SK-N-DZ (cell line): ENCODE results near the gene CCBE1.

Experiments
- DNase-seq: peaks from one replicate; pipeline ENCODE4 v3.0.0-alpha.2; 2015; ENCODE audit warnings: low spot score

Gene CCBE1

GRCh38 chr18:59570796-59571195, 126.4 kb downstream of the CCBE1 start:
- no peak for DNase-seq

GRCh38 chr18:59570101-59570775, 127.0 kb downstream of the CCBE1 start:
- peak; percentile 82 for DNase-seq

DNA sequence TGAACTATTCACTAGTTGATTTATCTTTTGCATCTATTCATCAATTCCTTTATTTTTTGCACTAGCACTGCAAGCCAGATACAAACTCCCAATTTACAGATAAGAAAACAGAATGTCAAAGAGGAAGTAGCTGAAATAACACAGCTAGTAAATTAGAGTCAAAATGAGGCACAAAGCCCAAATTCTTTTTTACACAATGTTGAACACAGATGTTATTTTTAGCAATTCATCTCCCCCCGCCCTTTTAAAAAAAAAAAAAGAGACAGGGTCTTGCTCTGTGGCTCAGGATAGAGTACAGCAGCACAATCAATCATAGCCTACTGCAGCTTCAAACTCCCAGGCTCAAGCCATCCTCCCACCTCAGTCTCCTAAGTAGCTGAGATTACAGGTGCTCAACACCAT, 127.8 kb downstream of the CCBE1 start:
- peak; percentile 16 for DNase-seq

DNA sequence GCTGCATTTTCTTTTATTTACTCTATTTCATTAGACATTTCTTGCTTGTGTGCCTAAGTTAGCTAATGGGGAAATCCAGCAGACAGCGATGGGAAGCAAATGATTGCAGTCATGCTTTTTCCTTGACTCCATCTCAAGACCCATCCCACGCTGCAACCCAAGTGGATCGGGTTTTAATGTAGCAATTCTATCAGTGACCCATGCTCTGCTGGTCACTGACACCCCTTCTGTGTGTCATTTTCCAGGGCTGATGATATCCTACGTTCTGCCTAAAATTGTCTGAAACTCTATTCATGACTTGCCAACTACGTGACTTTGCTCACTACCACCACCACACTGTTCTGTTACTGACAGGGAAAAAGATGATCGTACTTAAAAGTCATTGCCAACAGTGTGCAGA, 129.8 kb downstream of the CCBE1 start:
- DNase-seq, result no peak

DNA sequence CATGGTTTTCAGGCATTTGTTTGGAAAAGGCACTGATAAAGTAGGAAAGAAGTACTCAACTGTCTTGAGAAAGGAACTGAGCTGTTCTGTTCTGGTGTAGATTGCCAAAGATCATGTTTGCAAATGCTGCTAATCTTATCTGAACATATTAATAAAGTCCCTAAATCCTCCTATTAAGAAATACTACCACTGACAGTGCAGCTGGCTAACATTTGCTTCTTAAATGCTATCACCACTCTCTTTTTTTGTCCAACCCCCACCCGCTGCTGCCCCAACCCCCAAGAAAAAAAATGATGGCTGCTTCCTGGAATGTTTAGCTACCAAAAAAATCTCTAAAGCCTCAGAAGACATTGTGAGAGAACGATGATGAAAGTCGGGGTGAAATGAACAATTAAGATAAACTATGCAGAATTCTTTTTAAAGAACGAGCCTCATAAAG, 130.7 kb downstream of the CCBE1 start:
- no peak for DNase-seq

- DNase-seq, result no peak
These were observed 131.3 kb downstream of the CCBE1 start for GRCh38 chr18:59565957-59566356.

DNA sequence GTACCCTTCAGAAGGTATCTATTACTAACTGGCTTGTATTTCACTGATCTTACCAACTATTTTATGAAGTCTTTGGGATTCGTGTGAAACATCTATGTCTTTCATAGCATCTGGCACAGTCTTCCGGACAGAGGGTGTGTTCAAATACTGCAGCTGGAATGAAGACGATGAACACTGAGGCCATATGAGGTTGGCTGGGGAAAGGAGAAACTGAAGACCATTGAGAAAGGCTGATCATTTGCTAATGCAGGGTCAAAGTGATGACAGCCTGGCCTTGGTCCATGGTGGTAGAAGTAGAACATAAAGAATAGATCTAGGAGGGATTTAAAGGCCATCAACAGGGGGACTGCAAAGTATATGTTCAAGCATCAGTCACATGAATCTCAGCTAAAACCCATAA, 132.7 kb downstream of the CCBE1 start:
- DNase-seq, result no peak

- DNase-seq, result no peak
These were observed 133.9 kb downstream of the CCBE1 start for GRCh38 chr18:59563176-59563785.

DNA sequence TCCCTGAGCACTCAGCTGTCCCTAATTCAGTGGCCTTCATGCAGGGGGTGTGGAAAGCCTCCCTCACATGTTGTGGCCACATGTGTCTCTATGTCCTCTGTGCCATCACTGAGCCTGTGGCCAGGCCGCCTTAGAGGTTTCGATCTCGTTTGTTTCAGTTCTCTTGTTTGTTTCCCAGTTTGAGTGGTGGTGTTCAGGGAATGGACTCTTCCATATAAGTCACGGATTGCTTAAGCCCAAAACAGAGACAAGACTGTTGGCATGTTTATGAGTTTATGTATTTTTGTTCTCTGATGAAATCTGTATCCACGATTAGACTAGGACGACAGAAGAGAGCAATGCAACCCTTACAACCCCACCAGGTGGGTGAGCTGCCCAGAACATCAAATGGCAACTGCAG, 134.5 kb downstream of the CCBE1 start:
- DNase-seq, result no peak

DNA sequence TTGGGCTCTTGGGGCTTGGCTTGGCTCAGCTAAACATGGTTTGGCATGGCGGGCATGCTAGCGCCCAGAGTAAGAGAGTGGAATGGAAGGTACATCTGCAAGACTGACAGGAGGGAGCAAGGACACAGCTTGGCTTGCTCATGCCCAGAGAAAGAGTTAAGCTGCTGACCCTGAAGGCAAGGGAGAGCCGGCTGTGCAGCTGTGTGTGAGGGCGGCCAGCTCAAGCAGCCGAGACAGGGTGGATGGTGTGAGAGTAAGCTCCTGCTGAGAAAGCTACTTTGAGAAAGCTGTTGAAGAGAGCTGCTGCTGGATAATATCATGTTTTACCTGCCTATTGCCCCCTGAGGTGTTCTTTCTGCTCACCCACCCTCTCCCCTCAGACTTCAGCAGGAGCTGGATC, 135.6 kb downstream of the CCBE1 start:
- no peak for DNase-seq

DNA sequence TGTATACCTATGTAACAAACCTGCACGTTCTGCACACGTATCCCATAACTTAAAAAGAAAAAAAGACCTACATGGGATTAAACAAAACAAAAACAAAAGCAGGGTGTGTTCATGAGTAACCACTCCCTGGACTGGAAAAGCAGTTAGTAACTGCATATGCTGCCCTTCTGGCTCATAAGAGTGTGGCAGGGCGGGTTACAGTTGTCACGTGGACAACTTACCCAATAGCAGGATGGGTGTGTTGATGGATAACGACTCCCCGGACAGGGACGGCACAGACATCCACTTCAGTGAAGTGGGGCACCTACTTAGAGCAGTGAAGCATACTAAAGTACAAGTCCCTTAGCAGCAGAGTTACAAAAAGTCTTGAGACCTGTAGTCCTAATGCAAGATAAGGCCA, 136.7 kb downstream of the CCBE1 start:
- DNase-seq, result no peak

- DNase-seq, result no peak
These were observed 137.7 kb downstream of the CCBE1 start for GRCh38 chr18:59559528-59559927.

DNA sequence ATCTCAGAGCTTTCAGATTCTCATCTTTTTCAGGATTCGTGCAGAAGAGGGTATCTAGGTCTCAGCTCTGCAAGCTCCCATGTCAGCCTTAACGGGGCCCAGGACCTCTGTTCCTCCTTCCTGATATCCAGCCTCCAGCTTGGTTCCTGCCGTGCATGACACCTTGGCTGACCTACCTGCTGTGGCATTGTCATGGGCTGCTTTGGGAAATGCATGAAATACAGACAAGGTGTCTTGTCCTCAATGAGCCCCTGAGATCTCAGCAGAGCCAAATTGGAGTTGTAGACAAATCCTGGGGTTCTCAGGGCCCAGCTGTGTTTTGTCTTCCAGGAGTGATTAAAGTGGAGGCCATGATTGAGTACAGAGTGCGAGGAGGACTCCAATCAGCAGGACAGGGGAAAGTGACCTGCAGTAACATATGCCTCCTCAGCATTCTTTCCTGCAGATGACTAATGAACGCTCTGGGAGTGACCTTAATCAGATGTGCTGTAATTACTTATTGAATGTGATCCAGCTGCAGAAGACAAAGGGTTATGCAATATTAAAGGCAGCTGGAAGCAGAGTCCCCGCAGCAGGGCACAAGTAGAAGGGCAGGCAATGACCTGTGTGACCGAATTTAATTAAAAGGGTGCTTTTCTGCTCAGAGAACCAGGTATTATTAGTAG, 141.1 kb downstream of the CCBE1 start:
- DNase-seq, result peak; percentile 67

DNA sequence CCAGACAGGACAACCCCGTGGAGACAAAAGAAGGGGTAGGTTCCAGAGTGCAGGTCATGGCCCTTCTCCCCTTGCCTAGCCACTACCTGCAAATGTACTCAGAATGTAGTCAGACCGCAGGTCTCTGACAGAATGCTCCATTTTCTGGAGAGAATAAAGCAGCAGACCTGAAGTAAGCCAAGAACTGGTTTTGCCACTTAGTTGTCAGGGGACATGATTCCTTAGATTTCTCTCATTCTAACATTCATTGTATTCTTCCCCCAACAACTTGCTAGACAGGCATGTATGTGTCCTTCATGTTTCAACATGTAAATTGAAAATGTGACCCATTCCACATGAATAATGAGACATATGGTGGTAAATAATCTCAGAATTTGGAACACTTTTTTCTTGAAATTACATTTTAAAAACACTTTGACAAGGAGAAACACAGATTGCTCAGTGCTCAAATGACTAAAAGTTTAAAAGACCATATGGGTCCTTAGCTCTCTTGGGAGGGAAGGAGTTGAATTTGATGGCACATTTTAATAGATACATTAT, 142.4 kb downstream of the CCBE1 start:
- DNase-seq, result no peak

DNA sequence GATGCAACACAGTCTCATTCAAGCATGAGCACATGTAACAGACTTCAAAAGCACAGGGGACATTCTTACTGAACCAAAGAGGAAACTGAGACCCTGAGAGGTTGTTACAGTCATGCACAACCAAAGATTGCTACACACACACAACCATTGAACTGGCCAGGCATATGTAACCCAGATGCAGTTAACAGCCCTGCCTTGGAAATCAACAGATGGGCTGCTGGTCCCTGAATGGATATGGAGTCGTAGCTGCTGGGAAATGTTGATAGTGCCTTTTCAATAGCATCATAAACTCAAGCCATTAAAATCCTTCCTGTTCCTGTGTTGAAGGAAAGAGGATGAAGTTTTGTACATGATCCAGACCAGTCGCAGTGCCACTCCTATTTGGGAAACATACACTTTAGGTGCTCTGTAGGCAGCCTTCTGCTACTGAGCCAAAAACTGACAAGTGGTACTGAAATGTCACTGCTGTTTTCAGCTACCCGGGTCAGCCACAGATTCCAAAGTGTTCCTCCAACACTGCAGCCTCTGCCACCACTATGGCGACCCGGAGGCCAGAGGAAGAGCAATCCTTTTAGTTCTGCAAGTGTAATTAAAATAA, 143.9 kb downstream of the CCBE1 start:
- DNase-seq, result no peak

GRCh38 chr18:59551902-59552635, 145.2 kb downstream of the CCBE1 start:
- no peak for DNase-seq

- no peak for DNase-seq
These were observed 147.1 kb downstream of the CCBE1 start for GRCh38 chr18:59550174-59550516.

DNA sequence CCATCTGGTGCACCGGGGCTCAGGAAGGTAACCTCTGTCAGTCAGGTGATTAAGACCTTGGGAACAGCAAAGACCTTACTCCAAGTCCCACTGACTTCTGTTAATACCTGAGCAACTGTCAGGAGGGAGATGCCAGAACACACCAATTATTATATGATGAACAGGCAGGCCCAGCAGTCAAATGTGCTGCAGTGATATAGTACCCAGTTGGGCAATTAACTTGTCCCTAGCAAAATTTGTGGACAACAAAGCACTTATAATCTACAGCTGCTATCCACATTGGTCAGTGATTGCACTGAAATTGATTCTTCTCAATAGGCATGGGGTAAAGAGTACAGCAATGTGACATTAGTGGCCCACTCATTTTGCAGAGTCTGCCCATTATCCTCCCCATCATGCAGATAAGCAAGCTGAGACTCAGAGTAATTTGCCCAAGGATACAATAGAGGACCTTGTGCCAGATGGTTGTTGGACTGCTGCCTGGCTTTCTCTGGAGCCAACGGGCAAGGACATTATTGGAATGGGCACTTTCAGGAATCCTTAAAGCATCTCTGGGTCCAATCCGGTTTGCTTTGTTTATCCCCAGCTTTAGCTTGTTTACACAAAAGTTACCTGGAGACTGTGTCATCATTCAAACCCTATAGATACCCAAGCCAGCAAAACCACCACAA, 147.6 kb downstream of the CCBE1 start:
- no peak for DNase-seq

- no peak for DNase-seq
These were observed 149.5 kb downstream of the CCBE1 start for GRCh38 chr18:59547581-59548182.

DNA sequence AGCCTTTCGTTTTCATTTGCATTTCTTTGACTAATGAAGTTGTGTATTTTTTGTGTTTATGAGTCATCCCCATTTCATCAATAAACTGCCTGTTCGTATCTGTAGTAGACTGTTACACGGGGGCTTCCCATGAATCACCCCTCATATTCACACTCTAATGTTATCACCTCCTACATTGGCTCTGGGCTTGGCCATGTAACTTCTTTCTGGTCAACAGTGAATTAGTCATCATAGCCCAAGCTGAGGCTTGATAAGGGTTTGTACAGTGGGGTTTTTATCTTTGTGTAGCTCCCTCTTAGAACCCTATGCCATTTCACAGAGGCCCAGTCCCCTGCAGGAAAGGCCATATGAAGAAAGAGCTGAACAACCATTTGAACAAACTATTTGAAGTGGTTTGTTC, 151.0 kb downstream of the CCBE1 start:
- DNase-seq, result no peak

DNA sequence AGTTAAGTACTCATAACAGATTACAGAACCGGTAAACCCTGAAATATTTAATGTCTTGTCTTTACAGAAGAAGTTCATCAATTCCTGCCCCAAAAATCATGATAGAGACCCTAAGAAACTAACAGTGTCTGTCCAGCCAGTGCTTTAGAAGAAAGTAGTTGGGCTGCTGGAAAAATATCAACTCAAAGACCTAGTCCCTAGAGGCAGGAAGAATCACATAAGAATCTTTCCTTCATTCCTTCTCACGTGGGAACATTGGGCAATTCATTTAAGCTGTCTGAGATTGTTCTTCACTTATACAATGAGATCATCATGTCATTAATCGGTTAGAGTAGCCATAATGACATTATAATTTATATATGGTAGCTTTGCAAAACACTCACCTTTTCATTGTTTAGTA, 156.4 kb downstream of the CCBE1 start:
- DNase-seq, result no peak
